GM12801 (cell line): ENCODE results near the gene DAGLB.

Experiments
- TF ChIP-seq, protein P1 (sequence below): IDR thresholded peaks from one replicate; pipeline ENCODE4 v1.5.1; 2011; ENCODE audit warnings: control low read depth; ENCODE audit not compliant: insufficient read length; ENCODE audit errors: extremely low read depth

Gene DAGLB

DNA sequence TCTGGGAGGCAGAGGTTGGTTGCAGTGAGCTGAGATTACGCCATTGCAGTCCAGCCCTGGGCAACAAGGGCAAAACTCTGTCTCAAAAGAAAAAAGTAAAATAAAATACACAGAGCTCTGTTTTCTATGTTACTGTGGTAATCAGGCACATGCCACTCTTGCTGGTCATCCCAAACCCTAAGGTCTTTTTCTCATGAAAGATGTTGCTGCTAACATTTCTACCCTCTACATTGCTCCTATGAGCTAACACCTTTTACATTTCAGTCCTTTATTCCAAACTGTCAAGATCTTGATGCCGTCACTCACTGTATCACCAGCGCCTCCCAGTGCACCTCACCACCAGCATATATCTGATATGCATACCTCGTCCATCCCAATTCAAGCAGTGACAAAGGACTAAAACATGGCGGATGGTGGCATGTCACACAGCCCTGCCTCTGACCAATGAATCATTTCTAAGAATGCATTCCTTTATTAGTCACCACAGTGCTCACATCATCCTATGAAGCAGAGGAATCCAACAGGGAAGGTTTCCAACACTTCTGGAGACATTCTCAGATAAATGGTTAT is 4.3 kb downstream of the DAGLB start:
- TF ChIP-seq, protein P1, sequence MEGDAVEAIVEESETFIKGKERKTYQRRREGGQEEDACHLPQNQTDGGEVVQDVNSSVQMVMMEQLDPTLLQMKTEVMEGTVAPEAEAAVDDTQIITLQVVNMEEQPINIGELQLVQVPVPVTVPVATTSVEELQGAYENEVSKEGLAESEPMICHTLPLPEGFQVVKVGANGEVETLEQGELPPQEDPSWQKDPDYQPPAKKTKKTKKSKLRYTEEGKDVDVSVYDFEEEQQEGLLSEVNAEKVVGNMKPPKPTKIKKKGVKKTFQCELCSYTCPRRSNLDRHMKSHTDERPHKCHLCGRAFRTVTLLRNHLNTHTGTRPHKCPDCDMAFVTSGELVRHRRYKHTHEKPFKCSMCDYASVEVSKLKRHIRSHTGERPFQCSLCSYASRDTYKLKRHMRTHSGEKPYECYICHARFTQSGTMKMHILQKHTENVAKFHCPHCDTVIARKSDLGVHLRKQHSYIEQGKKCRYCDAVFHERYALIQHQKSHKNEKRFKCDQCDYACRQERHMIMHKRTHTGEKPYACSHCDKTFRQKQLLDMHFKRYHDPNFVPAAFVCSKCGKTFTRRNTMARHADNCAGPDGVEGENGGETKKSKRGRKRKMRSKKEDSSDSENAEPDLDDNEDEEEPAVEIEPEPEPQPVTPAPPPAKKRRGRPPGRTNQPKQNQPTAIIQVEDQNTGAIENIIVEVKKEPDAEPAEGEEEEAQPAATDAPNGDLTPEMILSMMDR = no peak

DNA sequence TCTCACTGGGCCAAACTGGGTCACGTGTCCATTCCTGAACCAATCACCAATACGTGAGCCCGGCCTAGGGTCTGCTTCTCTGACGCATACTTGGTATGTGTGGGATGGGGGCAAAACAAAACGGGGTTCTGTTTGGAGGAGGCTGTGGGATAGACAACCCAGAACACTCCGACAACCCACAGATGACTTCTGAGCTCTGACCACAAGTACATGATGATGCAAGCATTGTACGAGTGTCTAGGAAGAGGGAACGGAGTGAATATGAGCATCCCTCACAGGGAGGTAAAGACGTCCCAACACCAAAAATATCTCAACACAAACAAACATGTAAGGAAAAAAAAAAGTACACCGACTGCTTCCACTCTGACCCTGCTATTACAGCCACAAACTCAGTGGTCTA is 5.6 kb downstream of the DAGLB start:
- TF ChIP-seq, protein P1 = no peak

DNA sequence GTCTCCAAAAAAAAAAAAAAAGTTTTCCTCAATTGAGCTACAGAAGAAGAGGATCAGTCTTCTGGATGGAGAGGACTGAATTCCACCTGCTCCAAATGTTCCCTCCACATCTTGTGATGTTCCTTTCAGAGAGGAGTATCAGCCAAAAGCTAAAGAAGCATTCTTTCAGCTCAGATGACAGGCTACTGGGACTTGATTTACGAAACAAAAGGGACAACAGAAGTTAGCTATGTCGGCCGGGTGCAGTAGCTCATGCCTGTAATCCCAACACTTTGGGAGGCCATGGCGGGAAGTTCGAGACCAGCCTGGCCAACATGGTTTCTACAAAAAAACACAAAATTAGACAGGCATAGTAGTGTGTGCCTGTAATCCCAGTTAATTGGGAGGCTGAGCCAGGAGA is 7.4 kb downstream of the DAGLB start:
- TF ChIP-seq, protein P1 = no peak

DNA sequence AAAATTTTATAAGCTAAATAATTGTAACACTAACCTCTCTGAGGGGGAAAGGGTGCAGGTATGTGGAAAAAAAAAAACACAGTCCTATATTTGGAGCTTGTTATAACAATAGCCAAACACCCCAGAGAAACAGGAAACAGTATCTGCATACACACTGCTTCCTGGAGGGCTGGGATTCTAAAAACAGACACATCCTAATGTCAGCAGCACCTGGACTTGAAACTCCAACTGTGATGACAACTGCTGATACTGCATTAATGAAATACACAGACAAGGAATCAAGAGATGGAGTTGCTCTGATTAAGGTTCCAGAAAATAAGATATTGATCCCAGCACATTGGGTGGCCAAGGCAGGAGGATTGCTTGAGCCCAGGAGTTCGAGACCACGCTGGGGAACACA is 9.3 kb downstream of the DAGLB start:
- TF ChIP-seq, protein P1 = no peak

DNA sequence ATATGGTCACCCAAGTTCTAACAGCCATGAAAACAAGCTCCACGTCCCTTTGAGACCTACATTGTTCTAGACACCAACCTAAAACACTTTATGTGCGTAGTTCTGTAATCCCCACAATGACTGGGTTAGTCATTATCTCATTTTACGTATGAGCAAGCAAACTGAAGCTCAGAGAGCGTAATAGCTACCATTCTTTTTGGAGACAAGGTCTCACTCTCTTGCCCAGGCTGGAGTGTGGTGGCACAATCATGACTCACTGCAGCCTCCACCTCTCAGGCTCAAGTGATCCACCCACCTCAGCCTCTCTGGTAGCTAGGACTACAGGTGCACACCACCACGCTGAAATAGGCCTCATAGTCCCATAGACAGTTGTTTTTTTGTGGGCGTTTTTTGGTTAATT is 10.5 kb downstream of the DAGLB start:
- TF ChIP-seq, protein P1 = no peak

DNA sequence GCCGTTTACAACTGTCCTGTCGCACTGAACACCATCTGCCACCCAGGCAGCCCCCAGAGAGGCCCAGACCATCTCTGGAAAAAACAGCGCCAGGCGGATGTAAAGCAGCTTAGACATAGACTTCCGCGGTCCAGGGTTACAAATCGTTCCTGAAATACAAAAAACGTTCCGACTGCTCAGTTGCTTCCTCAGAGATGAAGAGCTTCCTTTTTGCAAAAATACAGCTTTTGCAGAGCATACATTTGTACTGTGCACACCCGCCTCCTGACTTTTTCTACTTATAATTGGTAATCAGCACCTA is 11.4 kb downstream of the DAGLB start:
- TF ChIP-seq, protein P1 = no peak

DNA sequence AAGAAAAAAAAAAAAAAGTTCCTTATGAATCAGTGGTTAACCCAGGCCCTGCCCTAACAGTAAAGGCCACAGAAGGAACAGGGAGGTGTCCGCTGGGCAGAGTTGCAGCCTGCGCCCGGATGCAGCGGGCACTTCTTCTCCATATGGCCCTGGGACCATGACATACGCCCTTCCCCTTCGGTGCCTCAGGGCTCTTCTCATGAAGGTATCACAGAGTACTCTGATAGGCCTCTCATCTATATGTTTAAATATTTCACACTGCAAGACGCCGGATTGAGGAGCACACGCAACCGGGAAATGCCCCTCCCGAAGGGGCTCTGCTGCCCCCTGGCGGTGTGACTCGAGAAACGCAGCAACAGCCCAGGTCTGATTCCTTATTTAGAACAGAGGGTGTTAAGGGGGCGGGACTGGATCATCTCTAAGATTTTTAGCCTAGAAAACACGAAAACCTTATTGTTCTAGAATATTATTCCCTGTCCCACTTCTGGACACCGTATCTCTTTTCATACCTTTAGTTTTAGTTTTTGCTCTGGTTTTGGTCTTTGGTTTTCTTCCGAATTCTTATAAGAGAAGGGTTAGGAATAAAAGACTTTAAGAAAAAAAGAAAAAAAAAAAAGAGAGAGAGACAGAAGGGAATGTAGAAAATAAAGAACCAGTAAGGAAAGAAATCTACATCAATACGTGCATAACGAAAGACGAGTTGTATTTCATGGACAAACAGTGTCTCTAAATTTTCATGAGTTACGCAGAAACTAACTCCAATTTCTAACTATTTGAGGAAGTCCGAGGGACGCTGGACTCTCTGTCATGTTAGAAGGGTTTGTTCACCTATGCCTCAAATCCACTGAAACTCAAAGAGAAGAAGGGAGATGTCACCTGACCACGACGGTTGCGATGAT is 12.0 kb downstream of the DAGLB start:
- TF ChIP-seq, protein P1 = peak; percentile 33
